Tibial artery (tissue), 4 donors: ENCODE measurements around the gene SH3RF3.

Experiments
- DNase-seq, 2 donors: peaks; one replicate each; pipeline ENCODE4 v3.0.0-alpha.2; 2019
- H3K27ac ChIP-seq, 2 donors: fragments of 200-600 bp; sonication (generic) in 1 of 2; 1 replicate in 1 of 2; 2 replicates in 1 of 2; pipeline ENCODE4 v1.5.1; 2018 to 2019; ENCODE audit warnings: mild to moderate bottlenecking in 1 of 2
- H3K27me3 ChIP-seq, 2 donors: fragments of 200-600 bp; sonication (generic) in 1 of 2; one replicate each; pipeline versions ENCODE4 v1.5.1 to v1.6.0; 2016 to 2019
- H3K36me3 ChIP-seq, 3 donors: fragments of 200-600 bp; sonication (generic) in 2 of 3; one replicate each; pipeline ENCODE4 v1.5.1; 2016 to 2019; ENCODE audit warnings: mild to moderate bottlenecking in 2 of 3
- H3K4me1 ChIP-seq, 4 donors: fragments of 200-600 bp; sonication (generic) in 2 of 4; 1 replicate in 3 of 4; 2 replicates in 1 of 4; pipeline ENCODE4 v1.5.1; 2016 to 2019
- H3K4me3 ChIP-seq, 2 donors: fragments of 200-600 bp; sonication (generic) in 1 of 2; 1 replicate in 1 of 2; 2 replicates in 1 of 2; pipeline ENCODE4 v1.5.1; 2018 to 2019; ENCODE audit warnings: mild to moderate bottlenecking in 2 of 2
- H3K9me3 ChIP-seq, 3 donors: fragments of 200-600 bp; sonication (generic) in 1 of 3; one replicate each; pipeline ENCODE4 v1.5.1; 2016 to 2019
- CTCF ChIP-seq, 2 experiments: fragments of 200-600 bp in 1 of 2; fragments of 450-650 bp in 1 of 2; IDR thresholded peaks; one replicate each; pipeline ENCODE4 v1.5.1; 2017 to 2019; ENCODE audit warnings: antibody characterized with exemption in 2 of 2, mild to moderate bottlenecking in 1 of 2, moderate library complexity in 1 of 2
- intact Hi-C: fragments of 100-400 bp; cut with DNase I; formaldehyde crosslinking; loops from one replicate; pipeline ENCODE4 v1.15.0; 2023; ENCODE audit warnings: low total_unique reads

The SH3RF3 gene

DNA sequence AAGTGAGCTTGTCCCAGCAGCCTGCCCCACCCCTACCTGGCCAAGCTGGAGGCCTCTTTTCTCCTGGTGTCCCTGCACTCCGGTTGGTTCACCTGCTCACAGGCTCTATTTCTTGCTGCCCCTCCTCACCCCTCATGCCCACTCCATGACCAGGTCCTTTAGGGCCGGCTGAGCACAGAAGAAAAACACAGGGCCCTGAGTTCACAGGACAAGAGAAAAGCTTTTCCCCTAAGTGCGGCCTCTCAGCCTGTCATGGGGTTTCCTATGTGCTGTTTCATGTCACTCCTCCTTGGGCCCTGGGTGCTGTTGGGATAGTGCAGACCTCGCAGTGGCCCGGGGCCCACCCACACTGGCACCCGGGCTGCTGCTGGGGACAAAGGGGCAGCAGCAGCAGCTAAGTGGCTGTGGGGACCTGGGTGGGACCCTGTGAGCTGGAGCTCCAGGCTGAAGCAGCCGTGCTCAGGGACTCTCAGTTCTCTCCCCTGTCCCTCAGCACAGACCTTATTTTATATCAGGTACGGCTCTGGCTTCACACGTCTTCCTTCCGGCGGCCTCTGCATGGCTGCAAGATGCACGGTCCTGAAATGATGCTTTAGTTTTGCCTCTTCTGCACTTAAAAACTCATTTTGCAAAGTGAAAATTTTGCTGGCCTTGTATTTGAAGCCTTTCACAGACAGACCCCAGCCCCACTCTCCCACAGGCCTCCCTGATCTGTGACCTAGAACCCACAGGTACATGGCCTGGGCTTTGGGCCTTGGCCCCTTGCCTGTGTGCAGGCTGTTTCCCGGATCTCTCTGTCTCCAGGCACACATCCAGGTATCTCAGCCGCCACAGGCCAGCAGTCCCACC is 71.8 kb downstream of the SH3RF3 start:
- no peaks in the 10 kb centered on the region for H3K36me3 ChIP-seq
- no peak for DNase-seq
- TF ChIP-seq CTCF (IDR thresholded peaks at IDR 0.05), result no peak
- intact Hi-C loops, result no loop called here
- H3K4me1 ChIP-seq, result peaks cover 5 to 48% (median 37%) of the 10 kb centered on the region in 4 donors
- no peaks in the 10 kb centered on the region for H3K9me3 ChIP-seq
- no peaks in the 10 kb centered on the region for H3K27me3 ChIP-seq
- H3K27ac ChIP-seq, result peak overlapping the region; percentile 54 to 65
- no peak overlapping the region for H3K4me3 ChIP-seq

DNA sequence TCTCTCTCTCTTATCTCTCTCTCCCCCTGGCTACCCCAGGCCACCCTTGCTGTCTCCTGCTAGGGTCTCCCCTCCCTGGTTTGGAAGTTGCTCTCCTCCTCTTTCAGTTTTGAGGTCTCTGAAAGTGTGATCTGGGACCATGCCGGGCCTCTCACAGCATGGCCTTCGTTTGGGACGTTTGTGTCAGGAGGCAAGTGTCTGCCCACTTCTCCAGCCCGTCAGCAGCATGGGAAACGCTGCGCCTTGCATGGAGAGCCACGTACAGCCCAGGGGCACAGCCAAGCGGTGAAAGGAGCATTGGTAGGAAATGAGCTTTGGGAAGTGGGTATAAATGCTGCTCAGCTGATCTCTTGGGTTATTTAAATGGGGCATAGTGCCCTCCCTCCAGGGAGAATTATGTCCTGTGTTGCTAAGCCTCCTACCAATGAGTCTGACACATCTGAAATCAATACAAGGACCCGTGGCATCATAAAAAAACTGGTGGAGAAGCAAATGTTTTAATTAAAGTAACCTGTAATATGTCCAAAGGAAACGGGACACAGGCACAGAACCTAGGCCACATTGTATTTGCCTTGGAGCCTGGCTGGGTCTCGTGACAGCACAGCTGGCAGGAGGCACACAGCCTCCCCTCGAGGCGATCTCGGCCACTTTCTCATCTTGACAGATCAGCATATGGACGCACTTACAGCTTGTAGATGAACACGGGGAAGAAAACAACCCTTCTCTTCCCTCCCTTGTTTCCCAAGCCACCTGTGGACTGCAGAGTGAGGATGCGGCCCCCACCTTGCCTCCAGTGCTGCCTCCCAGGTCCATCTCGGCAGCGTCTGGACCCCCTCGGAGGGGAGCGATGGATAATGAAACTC is 72.7 kb downstream of the SH3RF3 start:
- H3K27me3 ChIP-seq, result no peaks in the 10 kb centered on the region
- peaks cover 0 to 40% (median 30%) of the 10 kb centered on the region in 4 donors for H3K4me1 ChIP-seq
- no peaks in the 10 kb centered on the region for H3K9me3 ChIP-seq
- H3K27ac ChIP-seq, result peak overlapping the region; percentile 54 to 65
- intact Hi-C loops, result no loop called here
- no peaks in the 10 kb centered on the region for H3K36me3 ChIP-seq
- H3K4me3 ChIP-seq, result no peak overlapping the region
- DNase-seq, result peak in 1 of 2 donors; percentile 80
- peak in 1 of 2 experiments; percentile 23 for TF ChIP-seq CTCF (IDR thresholded peaks at IDR 0.05)

GRCh38 chr2:109202486-109202885 is 73.5 kb downstream of the SH3RF3 start:
- no peaks in the 10 kb centered on the region for H3K27me3 ChIP-seq
- no peak for TF ChIP-seq CTCF (IDR thresholded peaks at IDR 0.05)
- DNase-seq, result no peak
- H3K4me3 ChIP-seq, result no peak overlapping the region
- intact Hi-C loops, result no loop called here
- H3K4me1 ChIP-seq, result peaks cover 0 to 34% (median 25%) of the 10 kb centered on the region in 4 donors
- H3K27ac ChIP-seq, result peak overlapping the region; percentile 54 to 65
- H3K9me3 ChIP-seq, result no peaks in the 10 kb centered on the region
- H3K36me3 ChIP-seq, result no peaks in the 10 kb centered on the region

DNA sequence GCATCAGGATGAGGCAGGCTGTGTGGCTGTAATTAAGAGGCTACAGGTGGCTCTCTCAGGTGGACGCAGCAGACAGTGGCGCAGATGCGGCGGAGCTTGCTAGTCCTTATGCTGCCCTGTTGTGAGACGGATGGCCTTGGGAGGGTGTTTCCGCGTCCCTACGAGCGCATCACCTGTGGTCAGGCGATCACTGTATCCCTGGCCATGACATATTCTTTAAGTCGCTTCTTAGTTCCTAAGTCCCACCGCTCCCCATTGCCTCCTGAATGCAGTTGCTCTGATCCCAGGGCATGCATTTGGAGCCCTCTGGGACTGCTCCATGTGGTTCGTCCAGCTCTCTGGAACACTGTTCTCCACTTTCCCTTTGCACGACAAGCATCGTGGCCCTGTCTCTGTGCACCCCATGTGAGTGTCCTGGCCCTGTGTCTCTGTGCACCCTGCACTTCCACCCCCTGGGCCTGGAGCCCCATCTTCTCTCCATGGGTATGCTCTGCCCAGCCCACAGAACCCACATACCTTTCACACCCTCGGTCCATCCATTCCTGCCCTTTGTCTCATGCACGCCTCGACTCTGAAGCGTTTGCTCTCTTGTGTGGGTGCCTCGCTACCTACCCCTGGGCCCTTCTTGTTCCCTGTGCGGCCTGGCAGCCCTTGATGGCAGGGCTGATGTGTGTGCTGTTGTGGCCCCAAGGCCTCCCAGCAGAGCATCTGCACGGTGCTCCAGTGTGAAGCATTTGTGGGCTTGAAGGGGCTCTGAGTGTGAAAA is 74.4 kb downstream of the SH3RF3 start:
- Histone ChIP-seq H3K4me3 (no peak overlapping the region), H3K4me1 (peaks cover 0 to 27% (median 20%) of the 10 kb centered on the region in 4 donors), H3K27ac (no peak overlapping the region), H3K36me3 (no peaks in the 10 kb centered on the region), H3K9me3 (peaks cover 0 to 5% (median 3%) of the 10 kb centered on the region in 3 donors), H3K27me3 (no peaks in the 10 kb centered on the region)
- intact Hi-C loops, result no loop called here
- TF ChIP-seq CTCF (IDR thresholded peaks at IDR 0.05), result no peak
- no peak for DNase-seq

GRCh38 chr2:109204412-109204811 is 75.4 kb downstream of the SH3RF3 start:
- H3K4me3 ChIP-seq, result no peak overlapping the region
- H3K9me3 ChIP-seq, result peaks cover 0 to 5% (median 3%) of the 10 kb centered on the region in 3 donors
- no peaks in the 10 kb centered on the region for H3K27me3 ChIP-seq
- H3K4me1 ChIP-seq, result peaks cover 0 to 37% (median 27%) of the 10 kb centered on the region in 4 donors
- DNase-seq, result no peak
- intact Hi-C loops, result no loop called here
- no peak overlapping the region for H3K27ac ChIP-seq
- H3K36me3 ChIP-seq, result no peaks in the 10 kb centered on the region
- TF ChIP-seq CTCF (IDR thresholded peaks at IDR 0.05), result no peak
